H1 (cell line): ENCODE results near the gene ARHGAP23. TPM values are rescaled to one million over a fixed set of nuclear protein-coding genes. Genes with fewer than 3 reads are reported as not detected.

ENCODE experiments used
- RNF2 ChIP-seq: fragments of 200-900, 300-1000 bp; sonication (generic); IDR thresholded peaks from 2 replicates; pipeline ENCODE4 v1.7.1; 2016; ENCODE audit warnings: borderline replicate concordance, low read depth, mild to moderate bottlenecking, antibody characterized with exemption, low read length; ENCODE audit not compliant: poor library complexity, severe bottlenecking; ENCODE audit errors: missing control alignments
- SRF ChIP-seq: IDR thresholded peaks from 2 replicates; pipeline ENCODE4 v1.6.1; 2011; ENCODE audit warnings: mild to moderate bottlenecking, low read depth, low read length, moderate library complexity
- polyA plus RNA-seq, 7 experiments: library from polyadenylated mRNA; depleted of rRNA in 3 of 7; stranded (reverse) in 5 of 7; unstranded in 2 of 7; fragments of >200 nt in 5 of 7; fragments of 200-250 nt in 2 of 7; gene quantifications; 1 replicate in 5 of 7; 2 replicates in 1 of 7; 4 replicates in 1 of 7; pipeline versions ENCODE4 v1.2.1 to v1.2.3, GENCODE V29; 2011 to 2013; ENCODE audit warnings: missing spikeins in 2 of 7, mixed read lengths in 2 of 7
- total RNA-seq: library from RNA; stranded (reverse); fragmentation: NEBNext Ultra II Directional; extraction: Animal tissue kit (Norgen Biotek cat#: 25700); gene quantifications from 2 replicates; pipeline ENCODE4 v1.2.1, GENCODE V29; 2021
- TF ChIP-seq, protein P1 (sequence below): IDR thresholded peaks from 2 replicates; pipeline ENCODE4 v1.6.1; 2011; ENCODE audit warnings: low read length, improper control_type of control experiment
- TF ChIP-seq, protein P2 (sequence below): IDR thresholded peaks from 2 replicates; pipeline ENCODE4 v1.6.1; 2012; ENCODE audit warnings: inconsistent platforms

Gene ARHGAP23
- total and polyA plus RNA-seq, 2 of the 8 experiments (the other 6 are each of a cell fraction or from before 2014, with no cell fraction given) = 16.3 to 107 TPM

DNA sequence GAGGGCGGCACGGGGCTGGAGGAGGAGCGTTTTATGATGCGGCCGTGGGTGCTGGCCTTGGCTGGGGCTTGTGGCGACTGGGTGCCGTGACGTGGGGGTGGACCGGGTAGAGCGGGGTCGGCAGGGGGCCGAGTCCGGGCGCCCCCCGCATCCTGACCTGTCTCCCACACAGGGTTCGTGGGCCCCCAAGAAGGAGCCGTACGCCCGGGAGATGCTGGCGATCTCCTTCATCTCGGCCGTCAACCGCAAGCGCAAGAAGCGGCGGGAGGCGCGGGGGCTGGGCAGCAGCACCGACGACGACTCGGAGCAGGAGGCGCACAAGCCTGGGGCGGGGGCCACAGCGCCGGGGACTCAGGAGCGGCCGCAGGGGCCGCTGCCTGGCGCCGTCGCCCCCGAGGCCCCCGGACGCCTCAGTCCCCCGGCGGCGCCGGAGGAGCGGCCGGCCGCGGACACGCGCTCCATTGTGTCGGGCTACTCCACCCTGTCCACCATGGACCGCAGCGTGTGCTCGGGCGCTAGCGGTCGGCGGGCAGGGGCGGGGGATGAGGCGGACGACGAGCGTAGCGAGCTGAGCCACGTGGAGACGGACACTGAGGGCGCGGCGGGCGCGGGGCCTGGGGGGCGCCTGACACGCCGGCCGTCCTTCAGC is 81.6 kb downstream of the ARHGAP23 start (continued):
- TF ChIP-seq, protein P1, sequence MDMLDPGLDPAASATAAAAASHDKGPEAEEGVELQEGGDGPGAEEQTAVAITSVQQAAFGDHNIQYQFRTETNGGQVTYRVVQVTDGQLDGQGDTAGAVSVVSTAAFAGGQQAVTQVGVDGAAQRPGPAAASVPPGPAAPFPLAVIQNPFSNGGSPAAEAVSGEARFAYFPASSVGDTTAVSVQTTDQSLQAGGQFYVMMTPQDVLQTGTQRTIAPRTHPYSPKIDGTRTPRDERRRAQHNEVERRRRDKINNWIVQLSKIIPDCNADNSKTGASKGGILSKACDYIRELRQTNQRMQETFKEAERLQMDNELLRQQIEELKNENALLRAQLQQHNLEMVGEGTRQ = no peak
- TF ChIP-seq SRF (no peak), RNF2 (no peak)
- TF ChIP-seq, protein P2, sequence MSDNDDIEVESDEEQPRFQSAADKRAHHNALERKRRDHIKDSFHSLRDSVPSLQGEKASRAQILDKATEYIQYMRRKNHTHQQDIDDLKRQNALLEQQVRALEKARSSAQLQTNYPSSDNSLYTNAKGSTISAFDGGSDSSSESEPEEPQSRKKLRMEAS = peak; percentile 87
